ENCODE results near the gene ATP8B2. TPM values are rescaled to one million over a fixed set of nuclear protein-coding genes. Genes with fewer than 3 reads are reported as not detected.

The ATP8B2 gene
- total and polyA plus RNA-seq, 10 of the 15 experiments (the other 5 are each of a cell fraction or from before 2014, with no cell fraction given), result 0.44 to 61.8 (median 15.0) TPM

GRCh38 chr1:154328318-154329151, 3.2 kb downstream of the ATP8B2 start (continued):
- 0 out of 2 replicates have a peak, but pooled peaks have one; percentile 24 for TF ChIP-seq ZNF687 (IDR thresholded peaks at IDR 0.05)
- TF ChIP-seq SMAD5 (IDR thresholded peaks at IDR 0.05; ENCODE audit: low read depth), result no peak

GRCh38 chr1:154329152-154329521, 3.8 kb downstream of the ATP8B2 start:
- Histone ChIP-seq H3K4me2 (ENCODE audit: control insufficient read depth, insufficient read depth) (no peak overlapping the region; the same call in 1 of the 2 replicates), H3K27me3 (replicated peaks in 1 of 2; ENCODE audit: control insufficient read depth in 2 of 2, insufficient read depth in 2 of 2, low read length in 1 of 2) (no peaks in the 10 kb centered on the region), H3K9ac (ENCODE audit: control insufficient read depth, insufficient read depth, low read length) (no peak overlapping the region), H4K20me1 (ENCODE audit: control insufficient read depth, insufficient read depth) (no peaks in the 10 kb centered on the region), H2AFZ (ENCODE audit: control insufficient read depth, low read depth, low read length) (no peak overlapping the region), H3K36me3 (ENCODE audit: control insufficient read depth in 2 of 2, insufficient read depth in 2 of 2, low read length in 1 of 2) (peaks cover 0 to 7% of the 10 kb centered on the region in 2 experiments; a peak in 2 of 4 replicates), H3K79me2 (ENCODE audit: control insufficient read depth, insufficient read depth, low read length) (peaks cover 4% of the 10 kb centered on the region), H3K9me3 (replicated peaks; ENCODE audit: control insufficient read depth, insufficient read depth, low read length) (no peaks in the 10 kb centered on the region), H3K27ac (ENCODE audit: control insufficient read depth, insufficient read depth) (no peak overlapping the region), H3K4me3 (0 out of 2 replicates have a peak overlapping the region, but pooled peaks have one; percentile 77), H3K4me1 (ENCODE audit: control insufficient read depth, insufficient read depth, low read length) (peaks cover 23% of the 10 kb centered on the region)
- RAD21 ChIA-PET (ENCODE audit: unreplicated experiment), result interaction anchor here (0.9 to 1.4 kb wide), 5 partner anchors 23 to 150 kb away, joined by 3 to 4 read pairs (median 4); no protein-coding TSS in a partner anchor
- SMC1A ChIA-PET (ENCODE audit: uncharacterized antibody, unreplicated experiment), result interaction anchor here (1.1 to 1.5 kb wide), 2 partner anchors 51 to 75 kb away, joined by 3 read pairs; no protein-coding TSS in a partner anchor
- 86% methylated on average over 6 of the region's 6 CpGs for WGBS (ENCODE audit: insufficient coverage, insufficient replicate concordance, low lambda C conversion rate, missing lambda C conversion rate)
- ATAC-seq (no peak), FAIRE-seq (no peak), DNase-seq (ENCODE audit: low read depth, low spot score) (no peak)
- TF ChIP-seq CTCF (IDR thresholded peaks at IDR 0.05 in 2 of 3, conservative IDR thresholded peaks at IDR 0.05 in 1 of 3; ENCODE audit: control insufficient read depth in 2 of 3, extremely low read depth in 1 of 3, insufficient read depth in 1 of 3, low read depth in 3 of 3, low read length in 3 of 3) (peak in 1 of 3 experiments; percentile 8; a peak in 1 of 6 replicates), JUND (IDR thresholded peaks at IDR 0.05; ENCODE audit: low read depth, low read length) (no peak), TCF3 (IDR thresholded peaks at IDR 0.05; ENCODE audit: borderline replicate concordance, insufficient read depth, low read depth, low read length) (no peak), ZNF217 (IDR thresholded peaks at IDR 0.05) (no peak)
- POLR2A ChIA-PET, result interaction anchor here (1.2 kb wide), 1 partner anchor 106 kb away, joined by 3 read pairs; no protein-coding TSS in a partner anchor
- BruUV-seq (replicated peaks), result no TSS peak
- in situ Hi-C loops (cut with MboI), result no loop called here
- CTCF ChIA-PET, result interaction anchor here (0.6 to 2.2 kb wide), 10 partner anchors 15 to 801 kb away, joined by 3 to 8 read pairs (median 3); no protein-coding TSS in a partner anchor
- intact Hi-C loops (cut with micrococcal nuclease; ENCODE audit: unreplicated experiment), result loop anchor here (5.0 kb wide), 1 partner anchor 113 kb away; no protein-coding TSS in a partner anchor
